Lung microvascular endothelial cell (primary cell): ENCODE data around the gene MAP7D2. TPM values are rescaled to one million over a fixed set of nuclear protein-coding genes. Genes with fewer than 3 reads are reported as not detected.

Source experiments
- DNase-seq, 2 donors: peaks; one replicate each; pipeline versions ENCODE4 v3.0.0 to v3.0.0-alpha.2; 2010; ENCODE audit warnings: low read depth in 2 of 2
- total RNA-seq: library from RNA; depleted of rRNA; stranded (reverse); fragments of >200 nt; gene quantifications from 2 replicates; pipeline ENCODE4 v1.2.1, GENCODE V29; 2014

The MAP7D2 gene
- total RNA-seq, 1 donor from 2014 or later, result under 0.01 TPM

GRCh38 chrX:20116087-20116576 is 575 bp downstream of the MAP7D2 start:
- no peak for DNase-seq

- DNase-seq, result no peak
Measured at GRCh38 chrX:20112022-20112774, 4.5 kb downstream of the MAP7D2 start.

- DNase-seq, result no peak
Measured at GRCh38 chrX:20111271-20111670, 5.4 kb downstream of the MAP7D2 start.

GRCh38 chrX:20101934-20102581 is 14.6 kb downstream of the MAP7D2 start:
- DNase-seq, result no peak

- DNase-seq, result no peak
Measured at GRCh38 chrX:20091499-20091898, 25.2 kb downstream of the MAP7D2 start.

- no peak for DNase-seq
Measured at GRCh38 chrX:20089845-20090244, 26.9 kb downstream of the MAP7D2 start.

- DNase-seq, result no peak
Measured at GRCh38 chrX:20080277-20080676, 36.4 kb downstream of the MAP7D2 start.

- no peak for DNase-seq
Measured at GRCh38 chrX:20071511-20072079, 45.1 kb downstream of the MAP7D2 start.

GRCh38 chrX:20067709-20068561 is 48.8 kb downstream of the MAP7D2 start:
- peak; percentile 40 to 86 for DNase-seq

- peak; percentile 50 to 58 for DNase-seq
Measured at GRCh38 chrX:20066968-20067708, 49.6 kb downstream of the MAP7D2 start.

- no peak for DNase-seq
Measured at GRCh38 chrX:20063716-20064351, 52.9 kb downstream of the MAP7D2 start.

GRCh38 chrX:20063153-20063552 is 53.6 kb downstream of the MAP7D2 start:
- no peak for DNase-seq

- DNase-seq, result no peak
Measured at GRCh38 chrX:20061855-20062254, 54.9 kb downstream of the MAP7D2 start.

GRCh38 chrX:20060961-20061748 is 55.6 kb downstream of the MAP7D2 start:
- DNase-seq, result no peak

GRCh38 chrX:20059467-20060128 is 57.1 kb downstream of the MAP7D2 start:
- no peak for DNase-seq

- DNase-seq, result no peak
Measured at GRCh38 chrX:20057479-20057878, 59.2 kb downstream of the MAP7D2 start.

GRCh38 chrX:20056704-20057103 is 60.0 kb downstream of the MAP7D2 start:
- no peak for DNase-seq

- no peak for DNase-seq
Measured at GRCh38 chrX:20053537-20053936, 63.2 kb downstream of the MAP7D2 start.

- no peak for DNase-seq
Measured at GRCh38 chrX:20046864-20047263, 69.8 kb downstream of the MAP7D2 start.
